ENCODE data around the gene OR10AD1. TPM values are rescaled to one million over a fixed set of nuclear protein-coding genes. Genes with fewer than 3 reads are reported as not detected.

OR10AD1 gene
- total and polyA plus RNA-seq, 2 donors = not detected

GRCh38 chr12:48177982-48178381, 25.1 kb downstream of the OR10AD1 start:
- no peak overlapping the region for H3K27ac ChIP-seq (ENCODE audit: low read depth in 1 of 2, low read length in 1 of 2)
- no peak for DNase-seq (ENCODE audit: low read depth in 6 of 9, low spot score in 9 of 9)
- H3K4me1 ChIP-seq (ENCODE audit: control insufficient read depth in 2 of 2, insufficient read depth in 2 of 2, low read length in 2 of 2) = peaks cover 5 to 6% of the 10 kb centered on the region in 2 donors
- H3K36me3 ChIP-seq (ENCODE audit: control insufficient read depth in 2 of 2, insufficient read depth in 2 of 2, low read length in 1 of 2) = no peaks in the 10 kb centered on the region
- no peak overlapping the region for H3K4me3 ChIP-seq (ENCODE audit: low read length in 2 of 2)
- WGBS = 90% methylated on average over 4 of the region's 4 CpGs
- peaks cover 14 to 48% of the 10 kb centered on the region in 2 donors for H3K27me3 ChIP-seq (ENCODE audit: control insufficient read depth in 2 of 2, insufficient read depth in 1 of 2, low read length in 1 of 2)
- H3K9me3 ChIP-seq (ENCODE audit: control insufficient read depth in 2 of 2, insufficient read depth in 1 of 2, low read length in 1 of 2) = no peaks in the 10 kb centered on the region

- Histone ChIP-seq H3K4me1 (ENCODE audit: control insufficient read depth in 2 of 2, insufficient read depth in 2 of 2, low read length in 2 of 2) (no peaks in the 10 kb centered on the region), H3K4me3 (ENCODE audit: low read length in 2 of 2) (no peak overlapping the region)
Measured at GRCh38 chr12:48176417-48176751, 26.7 kb downstream of the OR10AD1 start.

GRCh38 chr12:48175613-48176416, 27.3 kb downstream of the OR10AD1 start:
- no peak for DNase-seq (ENCODE audit: low read depth in 6 of 9, low spot score in 9 of 9)
- H3K27me3 ChIP-seq (ENCODE audit: control insufficient read depth in 2 of 2, insufficient read depth in 1 of 2, low read length in 1 of 2) = peaks cover 2 to 27% of the 10 kb centered on the region in 2 donors
- no peaks in the 10 kb centered on the region for H3K36me3 ChIP-seq (ENCODE audit: control insufficient read depth in 2 of 2, insufficient read depth in 2 of 2, low read length in 1 of 2)
- no peak overlapping the region for H3K4me3 ChIP-seq (ENCODE audit: low read length in 2 of 2)
- no peak overlapping the region for H3K27ac ChIP-seq (ENCODE audit: low read depth in 1 of 2, low read length in 1 of 2)
- no peaks in the 10 kb centered on the region for H3K9me3 ChIP-seq (ENCODE audit: control insufficient read depth in 2 of 2, insufficient read depth in 1 of 2, low read length in 1 of 2)
- WGBS = 69% methylated on average over 3 of the region's 3 CpGs
- no peaks in the 10 kb centered on the region for H3K4me1 ChIP-seq (ENCODE audit: control insufficient read depth in 2 of 2, insufficient read depth in 2 of 2, low read length in 2 of 2)

More at GRCh38 chr12:48176417-48176751, 26.7 kb downstream of the OR10AD1 start:
- DNase-seq (ENCODE audit: low read depth in 6 of 9, low spot score in 9 of 9) = no peak
- Histone ChIP-seq H3K9me3 (ENCODE audit: control insufficient read depth in 2 of 2, insufficient read depth in 1 of 2, low read length in 1 of 2) (no peaks in the 10 kb centered on the region), H3K27me3 (ENCODE audit: control insufficient read depth in 2 of 2, insufficient read depth in 1 of 2, low read length in 1 of 2) (peaks cover 5 to 33% of the 10 kb centered on the region in 2 donors), H3K27ac (ENCODE audit: low read depth in 1 of 2, low read length in 1 of 2) (no peak overlapping the region), H3K36me3 (ENCODE audit: control insufficient read depth in 2 of 2, insufficient read depth in 2 of 2, low read length in 1 of 2) (no peaks in the 10 kb centered on the region)

GRCh38 chr12:48169011-48169410, 34.1 kb downstream of the OR10AD1 start:
- no peak overlapping the region for H3K27ac ChIP-seq (ENCODE audit: low read depth in 1 of 2, low read length in 1 of 2)
- 96% methylated on average over 19 of the region's 19 CpGs for WGBS
- no peaks in the 10 kb centered on the region for H3K4me1 ChIP-seq (ENCODE audit: control insufficient read depth in 2 of 2, insufficient read depth in 2 of 2, low read length in 2 of 2)
- DNase-seq (ENCODE audit: low read depth in 6 of 9, low spot score in 9 of 9) = no peak
- H3K4me3 ChIP-seq (ENCODE audit: low read length in 2 of 2) = no peak overlapping the region
- H3K27me3 ChIP-seq (ENCODE audit: control insufficient read depth in 2 of 2, insufficient read depth in 1 of 2, low read length in 1 of 2) = peaks cover 0 to 7% of the 10 kb centered on the region in 2 donors
- H3K36me3 ChIP-seq (ENCODE audit: control insufficient read depth in 2 of 2, insufficient read depth in 2 of 2, low read length in 1 of 2) = no peaks in the 10 kb centered on the region
- H3K9me3 ChIP-seq (ENCODE audit: control insufficient read depth in 2 of 2, insufficient read depth in 1 of 2, low read length in 1 of 2) = no peaks in the 10 kb centered on the region

- WGBS = 46% methylated on average over 2 of the region's 2 CpGs
- peak; percentile 19 to 79 (median 66) for DNase-seq (ENCODE audit: low read depth in 6 of 9, low spot score in 9 of 9)
- Histone ChIP-seq H3K4me3 (ENCODE audit: low read length in 2 of 2) (no peak overlapping the region), H3K27ac (ENCODE audit: low read depth in 1 of 2, low read length in 1 of 2) (no peak overlapping the region), H3K4me1 (ENCODE audit: control insufficient read depth in 2 of 2, insufficient read depth in 2 of 2, low read length in 2 of 2) (peaks cover 0 to 3% of the 10 kb centered on the region in 2 donors), H3K36me3 (ENCODE audit: control insufficient read depth in 2 of 2, insufficient read depth in 2 of 2, low read length in 1 of 2) (no peaks in the 10 kb centered on the region), H3K27me3 (ENCODE audit: control insufficient read depth in 2 of 2, insufficient read depth in 1 of 2, low read length in 1 of 2) (peaks cover 0 to 7% of the 10 kb centered on the region in 2 donors), H3K9me3 (ENCODE audit: control insufficient read depth in 2 of 2, insufficient read depth in 1 of 2, low read length in 1 of 2) (no peaks in the 10 kb centered on the region)
Measured at GRCh38 chr12:48165089-48165981, 37.8 kb downstream of the OR10AD1 start.

GRCh38 chr12:48164451-48164850, 38.6 kb downstream of the OR10AD1 start:
- DNase-seq (ENCODE audit: low read depth in 6 of 9, low spot score in 9 of 9) = no peak
- Histone ChIP-seq H3K9me3 (ENCODE audit: control insufficient read depth in 2 of 2, insufficient read depth in 1 of 2, low read length in 1 of 2) (no peaks in the 10 kb centered on the region), H3K27me3 (ENCODE audit: control insufficient read depth in 2 of 2, insufficient read depth in 1 of 2, low read length in 1 of 2) (peaks cover 0 to 7% of the 10 kb centered on the region in 2 donors), H3K36me3 (ENCODE audit: control insufficient read depth in 2 of 2, insufficient read depth in 2 of 2, low read length in 1 of 2) (no peaks in the 10 kb centered on the region), H3K4me3 (ENCODE audit: low read length in 2 of 2) (no peak overlapping the region), H3K4me1 (ENCODE audit: control insufficient read depth in 2 of 2, insufficient read depth in 2 of 2, low read length in 2 of 2) (peaks cover 0 to 3% of the 10 kb centered on the region in 2 donors), H3K27ac (ENCODE audit: low read depth in 1 of 2, low read length in 1 of 2) (no peak overlapping the region)
- WGBS = 98% methylated on average over 2 of the region's 2 CpGs

GRCh38 chr12:48163150-48163747, 39.8 kb downstream of the OR10AD1 start:
- 93% methylated on average over 5 of the region's 5 CpGs for WGBS
- DNase-seq (ENCODE audit: low read depth in 6 of 9, low spot score in 9 of 9) = no peak
- Histone ChIP-seq H3K4me3 (ENCODE audit: low read length in 2 of 2) (no peak overlapping the region), H3K9me3 (ENCODE audit: control insufficient read depth in 2 of 2, insufficient read depth in 1 of 2, low read length in 1 of 2) (no peaks in the 10 kb centered on the region), H3K36me3 (ENCODE audit: control insufficient read depth in 2 of 2, insufficient read depth in 2 of 2, low read length in 1 of 2) (no peaks in the 10 kb centered on the region), H3K27me3 (ENCODE audit: control insufficient read depth in 2 of 2, insufficient read depth in 1 of 2, low read length in 1 of 2) (peaks cover 0 to 5% of the 10 kb centered on the region in 2 donors), H3K27ac (ENCODE audit: low read depth in 1 of 2, low read length in 1 of 2) (no peak overlapping the region), H3K4me1 (ENCODE audit: control insufficient read depth in 2 of 2, insufficient read depth in 2 of 2, low read length in 2 of 2) (peaks cover 0 to 4% of the 10 kb centered on the region in 2 donors)

GRCh38 chr12:48160807-48161206, 42.3 kb downstream of the OR10AD1 start:
- H3K4me1 ChIP-seq (ENCODE audit: control insufficient read depth in 2 of 2, insufficient read depth in 2 of 2, low read length in 2 of 2) = peaks cover 10 to 18% of the 10 kb centered on the region in 2 donors
- 43% methylated on average over 2 of the region's 2 CpGs for WGBS
- H3K36me3 ChIP-seq (ENCODE audit: control insufficient read depth in 2 of 2, insufficient read depth in 2 of 2, low read length in 1 of 2) = no peaks in the 10 kb centered on the region
- no peak overlapping the region for H3K27ac ChIP-seq (ENCODE audit: low read depth in 1 of 2, low read length in 1 of 2)
- no peak overlapping the region for H3K4me3 ChIP-seq (ENCODE audit: low read length in 2 of 2)
- no peak for DNase-seq (ENCODE audit: low read depth in 6 of 9, low spot score in 9 of 9)
- peaks cover 0 to 2% of the 10 kb centered on the region in 2 donors for H3K27me3 ChIP-seq (ENCODE audit: control insufficient read depth in 2 of 2, insufficient read depth in 1 of 2, low read length in 1 of 2)
- no peaks in the 10 kb centered on the region for H3K9me3 ChIP-seq (ENCODE audit: control insufficient read depth in 2 of 2, insufficient read depth in 1 of 2, low read length in 1 of 2)

- Histone ChIP-seq H3K9me3 (ENCODE audit: control insufficient read depth in 2 of 2, insufficient read depth in 1 of 2, low read length in 1 of 2) (no peaks in the 10 kb centered on the region), H3K36me3 (ENCODE audit: control insufficient read depth in 2 of 2, insufficient read depth in 2 of 2, low read length in 1 of 2) (no peaks in the 10 kb centered on the region), H3K4me3 (ENCODE audit: low read length in 2 of 2) (no peak overlapping the region), H3K27me3 (ENCODE audit: control insufficient read depth in 2 of 2, insufficient read depth in 1 of 2, low read length in 1 of 2) (no peaks in the 10 kb centered on the region), H3K4me1 (ENCODE audit: control insufficient read depth in 2 of 2, insufficient read depth in 2 of 2, low read length in 2 of 2) (peaks cover 12 to 18% of the 10 kb centered on the region in 2 donors), H3K27ac (ENCODE audit: low read depth in 1 of 2, low read length in 1 of 2) (no peak overlapping the region)
- WGBS = 78% methylated on average over 5 of the region's 5 CpGs
- DNase-seq (ENCODE audit: low read depth in 6 of 9, low spot score in 9 of 9) = no peak
Measured at GRCh38 chr12:48160046-48160445, 43.0 kb downstream of the OR10AD1 start.
